Measurements from ENCODE around the gene CSMD2. TPM values are rescaled to one million over a fixed set of nuclear protein-coding genes. Genes with fewer than 3 reads are reported as not detected.

CSMD2 gene
- total RNA-seq, 1 experiment from 2014 or later, result 0.22 TPM

GRCh38 chr1:33797849-33798248 is 367.2 kb downstream of the CSMD2 start:
- H3K9me3 ChIP-seq (ENCODE audit: control insufficient read depth in 1 of 2, insufficient read depth in 1 of 2, low read depth in 1 of 2, low read length in 2 of 2), result peaks cover 0 to 3% of the 10 kb centered on the region in 2 experiments; a peak in 1 of 4 replicates
- ChIA-PET CTCF (no interaction called here), RAD21 (ENCODE audit: low non-redundant PET in 1 of 2, low total read pairs in 2 of 2, uncharacterized antibody in 2 of 2, unreplicated experiment in 2 of 2) (no interaction called here), POLR2A (no interaction called here)
- H3K27ac ChIP-seq (ENCODE audit: low read depth, low read length), result no peak overlapping the region
- no peaks in the 10 kb centered on the region for H3K79me2 ChIP-seq (ENCODE audit: insufficient read depth, low read length)
- peaks cover 9% of the 10 kb centered on the region for H3K27me3 ChIP-seq (ENCODE audit: insufficient read depth, low read length)
- intact Hi-C loops (cut with micrococcal nuclease), result no loop called here
- no peak overlapping the region for H2AFZ ChIP-seq (ENCODE audit: low read depth, low read length, poor library complexity, severe bottlenecking)
- H3K36me3 ChIP-seq (ENCODE audit: control insufficient read depth in 1 of 2, insufficient read depth in 2 of 2, low read length in 2 of 2), result no peaks in the 10 kb centered on the region
- H3K4me3 ChIP-seq (replicated peaks in 1 of 2; ENCODE audit: low read depth in 1 of 2, low read length in 2 of 2), result no peak overlapping the region
- H4K20me1 ChIP-seq (ENCODE audit: insufficient read depth), result no peaks in the 10 kb centered on the region
- TF ChIP-seq JUND (IDR thresholded peaks at IDR 0.05) (no peak), EZH2phosphoT487 (IDR thresholded peaks at IDR 0.05; ENCODE audit: borderline replicate concordance) (no peak), MAX (IDR thresholded peaks at IDR 0.05) (no peak), EGR1 (IDR thresholded peaks at IDR 0.05; ENCODE audit: low read depth) (no peak), CEBPB (IDR thresholded peaks at IDR 0.05; ENCODE audit: low read depth) (no peak)
- TF ChIP-seq, protein P1, sequence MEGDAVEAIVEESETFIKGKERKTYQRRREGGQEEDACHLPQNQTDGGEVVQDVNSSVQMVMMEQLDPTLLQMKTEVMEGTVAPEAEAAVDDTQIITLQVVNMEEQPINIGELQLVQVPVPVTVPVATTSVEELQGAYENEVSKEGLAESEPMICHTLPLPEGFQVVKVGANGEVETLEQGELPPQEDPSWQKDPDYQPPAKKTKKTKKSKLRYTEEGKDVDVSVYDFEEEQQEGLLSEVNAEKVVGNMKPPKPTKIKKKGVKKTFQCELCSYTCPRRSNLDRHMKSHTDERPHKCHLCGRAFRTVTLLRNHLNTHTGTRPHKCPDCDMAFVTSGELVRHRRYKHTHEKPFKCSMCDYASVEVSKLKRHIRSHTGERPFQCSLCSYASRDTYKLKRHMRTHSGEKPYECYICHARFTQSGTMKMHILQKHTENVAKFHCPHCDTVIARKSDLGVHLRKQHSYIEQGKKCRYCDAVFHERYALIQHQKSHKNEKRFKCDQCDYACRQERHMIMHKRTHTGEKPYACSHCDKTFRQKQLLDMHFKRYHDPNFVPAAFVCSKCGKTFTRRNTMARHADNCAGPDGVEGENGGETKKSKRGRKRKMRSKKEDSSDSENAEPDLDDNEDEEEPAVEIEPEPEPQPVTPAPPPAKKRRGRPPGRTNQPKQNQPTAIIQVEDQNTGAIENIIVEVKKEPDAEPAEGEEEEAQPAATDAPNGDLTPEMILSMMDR (IDR thresholded peaks at IDR 0.05 in 2 of 3, conservative IDR thresholded peaks at IDR 0.05 in 1 of 3; ENCODE audit: borderline replicate concordance in 1 of 3, insufficient read depth in 1 of 3, low read depth in 2 of 3, low read length in 2 of 3), result no peak
- BruUV-seq (replicated peaks), result no TSS peak
- H3K9me2 ChIP-seq (ENCODE audit: insufficient read depth), result no peaks in the 10 kb centered on the region
- no peaks in the 10 kb centered on the region for H3K4me1 ChIP-seq (ENCODE audit: control insufficient read depth in 1 of 2, insufficient read depth in 2 of 2, low read length in 2 of 2)
- no peak overlapping the region for H3K9ac ChIP-seq (ENCODE audit: low read length)
- DNase-seq (ENCODE audit: low read depth, low spot score) (no peak), ATAC-seq (no peak)
- H3K4me2 ChIP-seq (ENCODE audit: low read length), result no peak overlapping the region

DNA sequence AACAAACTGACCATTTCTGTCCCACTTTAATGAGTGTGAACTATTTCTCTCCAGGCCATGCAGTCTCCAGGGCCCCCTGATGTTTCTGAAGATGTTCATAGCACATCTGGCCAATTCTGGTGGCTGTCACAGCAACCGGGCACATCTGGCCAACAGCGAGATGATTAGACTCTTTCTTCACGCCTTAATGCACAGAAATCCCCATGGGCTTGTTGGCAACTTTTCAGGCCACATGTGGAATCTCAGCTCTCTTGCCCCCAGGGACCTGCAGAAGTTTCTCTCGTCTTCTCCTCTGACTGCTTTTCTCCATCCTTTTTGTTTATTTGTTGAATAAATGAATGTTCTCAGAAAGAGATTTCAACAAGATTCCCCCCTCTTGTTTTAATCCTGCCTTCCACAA is 372.4 kb downstream of the CSMD2 start:
- H3K27me3 ChIP-seq (ENCODE audit: insufficient read depth, low read length), result 0 out of 2 replicates have a peak, but pooled peaks cover 3% of the 10 kb centered on the region
- RAD21 ChIA-PET (ENCODE audit: low non-redundant PET in 1 of 2, low total read pairs in 2 of 2, uncharacterized antibody in 2 of 2, unreplicated experiment in 2 of 2), result no interaction called here
- no peak for DNase-seq (ENCODE audit: low read depth, low spot score)
- BruUV-seq (replicated peaks), result no TSS peak
- H3K9me2 ChIP-seq (ENCODE audit: insufficient read depth), result no peaks in the 10 kb centered on the region
- TF ChIP-seq CEBPB (IDR thresholded peaks at IDR 0.05; ENCODE audit: low read depth) (no peak), POLR2A (IDR thresholded peaks at IDR 0.05; ENCODE audit: borderline replicate concordance, extremely low read depth, insufficient read depth, insufficient read length) (no peak), SP1 (IDR thresholded peaks at IDR 0.05; ENCODE audit: low read depth) (no peak), POLR2AphosphoS5 (IDR thresholded peaks at IDR 0.05; ENCODE audit: low read depth, low read length) (no peak), EGR1 (IDR thresholded peaks at IDR 0.05; ENCODE audit: low read depth) (no peak), ATF3 (IDR thresholded peaks at IDR 0.05) (no peak), TCF7L2 (IDR thresholded peaks at IDR 0.05; ENCODE audit: borderline replicate concordance, extremely low read depth, insufficient read depth, insufficient read length) (no peak), SRF (IDR thresholded peaks at IDR 0.05; ENCODE audit: low read depth) (no peak), ZFX (IDR thresholded peaks at IDR 0.05) (no peak)
- H3K4me3 ChIP-seq (replicated peaks in 1 of 2; ENCODE audit: low read depth in 1 of 2, low read length in 2 of 2), result no peak overlapping the region
- intact Hi-C loops (cut with micrococcal nuclease), result no loop called here
- no peak for ATAC-seq
- H3K4me2 ChIP-seq (ENCODE audit: low read length), result no peak overlapping the region
- no peaks in the 10 kb centered on the region for H4K20me1 ChIP-seq (ENCODE audit: insufficient read depth)
- H3K36me3 ChIP-seq (ENCODE audit: control insufficient read depth in 1 of 2, insufficient read depth in 2 of 2, low read length in 2 of 2), result no peaks in the 10 kb centered on the region
- peaks cover 0 to 3% of the 10 kb centered on the region in 2 experiments; a peak in 1 of 4 replicates for H3K9me3 ChIP-seq (ENCODE audit: control insufficient read depth in 1 of 2, insufficient read depth in 1 of 2, low read depth in 1 of 2, low read length in 2 of 2)
- POLR2A ChIA-PET, result no interaction called here
- no peak overlapping the region for H3K27ac ChIP-seq (ENCODE audit: low read depth, low read length)
- H3K79me2 ChIP-seq (ENCODE audit: insufficient read depth, low read length), result no peaks in the 10 kb centered on the region
- H3K9ac ChIP-seq (ENCODE audit: low read length), result no peak overlapping the region
- H3K4me1 ChIP-seq (ENCODE audit: control insufficient read depth in 1 of 2, insufficient read depth in 2 of 2, low read length in 2 of 2), result no peaks in the 10 kb centered on the region
- CTCF ChIA-PET, result no interaction called here
- H2AFZ ChIP-seq (ENCODE audit: low read depth, low read length, poor library complexity, severe bottlenecking), result no peak overlapping the region
